Measurements from ENCODE around the gene FHL1.
A peak's percentile ranks its signal among the peaks of the same experiment; 100 is the strongest.
"Not testable (repeated sequence)": the region's sequence is repeated elsewhere in the genome, so short reads cannot be mapped to it uniquely, and the experiment has no call there.

Gene FHL1

DNA sequence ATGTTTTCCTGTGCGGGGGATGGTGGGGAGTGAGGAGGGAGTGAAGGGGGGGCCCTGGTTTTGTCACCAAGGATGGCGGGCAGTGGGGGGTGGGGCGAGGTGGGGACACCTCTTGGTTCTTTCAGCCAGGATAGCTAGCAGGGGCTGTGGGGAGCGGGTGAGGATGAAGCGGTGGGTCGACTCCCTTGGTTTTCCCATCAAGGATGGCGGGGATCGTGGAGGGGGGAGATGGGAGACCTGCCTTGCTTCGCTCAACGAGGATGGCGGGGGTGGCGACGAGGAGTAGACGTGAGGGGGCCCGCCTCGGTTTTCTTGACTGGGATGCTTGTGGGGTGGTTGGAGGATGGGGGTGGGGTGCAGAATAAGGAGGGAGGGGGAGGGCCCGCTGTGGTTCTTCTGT is 643 bp downstream of the FHL1 start:
- DNase-seq = peak in 1 of 2 donors; percentile 5

DNA sequence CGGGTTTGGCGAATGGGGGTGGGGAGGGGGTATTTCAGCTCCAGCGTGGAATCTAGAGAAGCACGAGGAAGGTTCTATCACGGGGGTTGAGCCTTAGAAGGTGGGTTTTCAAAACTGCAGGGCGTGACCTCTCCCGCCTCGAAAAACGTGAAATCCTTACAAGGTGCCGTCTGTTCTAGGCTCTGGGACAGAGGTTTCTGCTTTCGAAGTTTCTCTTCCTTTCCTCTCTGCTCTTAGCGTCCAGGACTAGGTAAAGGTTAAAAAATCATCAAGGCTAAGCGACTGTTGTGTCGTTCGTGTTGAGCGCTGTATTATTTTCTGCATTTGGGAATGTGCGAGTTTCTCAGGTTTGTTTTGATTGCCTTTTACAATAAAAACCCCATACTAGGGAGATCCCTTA is 1.1 kb downstream of the FHL1 start:
- no peak for DNase-seq

DNA sequence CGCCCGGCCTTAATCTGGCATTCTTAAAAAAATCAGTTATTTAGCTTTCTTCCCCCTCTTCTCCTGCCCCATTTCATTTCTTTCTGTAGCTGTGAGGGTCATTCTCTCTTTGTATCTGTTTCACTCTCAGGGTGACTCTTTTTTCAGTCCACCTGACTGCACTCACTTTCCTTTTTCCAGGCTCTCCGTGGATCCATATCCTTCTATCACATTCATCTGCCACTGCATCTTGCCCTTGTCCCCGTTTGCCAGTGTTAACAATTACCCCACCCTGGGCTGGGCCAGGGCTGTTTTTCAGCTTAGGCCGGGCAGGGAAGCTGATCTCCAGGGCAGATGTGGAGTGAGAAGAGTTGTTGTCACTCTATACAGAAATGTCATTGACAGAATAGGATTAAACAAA is 7.7 kb downstream of the FHL1 start:
- no peak for DNase-seq

DNA sequence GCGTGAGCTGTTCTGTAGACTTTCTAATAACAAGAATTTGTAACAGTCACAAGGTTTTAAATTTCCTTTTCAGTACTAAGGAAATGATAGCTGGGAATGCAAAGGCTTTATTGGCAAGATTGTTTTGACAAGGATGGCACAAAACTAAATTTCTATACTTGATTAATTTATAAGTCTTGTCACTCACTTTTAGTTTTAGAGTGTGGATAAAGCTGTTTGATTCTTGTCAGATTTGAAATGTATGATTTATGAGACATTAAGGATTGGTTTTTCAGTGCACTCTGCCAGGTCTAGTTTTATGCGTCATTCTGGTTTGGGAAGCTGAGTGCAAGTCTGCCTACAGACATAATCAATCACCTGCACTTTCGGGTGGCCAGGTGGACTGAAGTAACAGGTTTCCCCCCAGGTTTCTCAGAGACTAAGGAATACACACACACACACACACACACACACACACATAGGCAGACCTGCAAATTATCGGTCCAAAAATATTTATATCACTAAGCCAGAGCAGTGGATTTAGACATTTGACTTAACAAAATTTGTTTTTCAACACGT is 9.3 kb downstream of the FHL1 start:
- DNase-seq = no peak

DNA sequence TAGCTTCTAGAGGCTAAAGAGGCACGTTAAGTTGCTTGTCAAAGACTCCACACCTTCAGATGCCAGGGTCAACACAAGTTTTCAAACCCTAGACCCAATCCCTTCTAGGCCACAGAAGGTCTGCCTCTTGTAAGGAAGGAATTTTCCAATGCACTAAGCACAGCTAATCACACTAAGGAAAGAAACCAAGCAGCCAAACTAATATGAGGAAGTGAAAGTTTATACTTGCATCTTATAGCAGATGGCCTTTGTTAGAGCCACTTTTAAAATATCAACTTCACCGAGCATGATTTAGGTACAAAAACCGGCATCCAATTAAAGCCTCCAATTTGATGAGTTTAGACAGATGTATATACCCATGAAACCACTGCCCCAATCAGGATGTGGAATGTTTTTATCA is 9.9 kb downstream of the FHL1 start:
- DNase-seq = no peak

DNA sequence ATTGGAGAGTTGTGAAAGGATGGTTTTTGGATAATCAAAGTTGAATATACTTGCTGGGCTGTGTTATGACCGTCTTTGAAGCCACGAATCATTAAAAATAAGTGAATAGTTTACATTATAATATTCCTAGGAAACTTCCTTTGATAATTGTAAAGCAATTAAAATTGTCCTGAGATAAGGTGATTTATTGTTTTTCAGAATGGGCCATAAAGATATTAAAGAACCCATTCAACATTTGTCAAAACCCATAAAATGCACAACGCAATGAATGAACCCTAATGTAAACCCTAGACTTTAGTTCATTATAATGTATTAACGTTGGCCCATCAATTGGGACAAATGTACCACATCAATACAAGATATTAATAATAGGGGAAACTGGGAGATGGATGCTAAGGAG is 11.4 kb downstream of the FHL1 start:
- no peak for DNase-seq

DNA sequence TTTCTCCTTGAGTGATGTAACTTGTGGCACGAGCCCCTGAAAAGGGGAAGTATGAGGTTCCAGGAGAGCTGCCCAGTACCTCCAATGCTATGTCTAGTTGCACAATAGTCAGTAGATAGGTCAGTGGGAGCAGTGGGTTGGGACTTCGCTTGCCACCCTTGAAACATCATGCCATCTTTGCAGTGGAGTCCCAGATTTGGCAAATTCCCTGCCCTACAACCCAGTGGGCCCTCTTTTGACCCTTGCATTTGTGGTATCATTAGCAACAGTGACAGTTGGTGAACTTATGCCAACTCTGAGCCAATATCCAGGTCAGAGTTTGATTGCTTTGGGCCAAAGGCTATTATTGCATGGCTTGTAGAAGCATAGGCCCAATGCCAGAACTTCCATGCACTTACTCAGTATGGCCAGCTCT is 12.3 kb downstream of the FHL1 start:
- DNase-seq = no peak

DNA sequence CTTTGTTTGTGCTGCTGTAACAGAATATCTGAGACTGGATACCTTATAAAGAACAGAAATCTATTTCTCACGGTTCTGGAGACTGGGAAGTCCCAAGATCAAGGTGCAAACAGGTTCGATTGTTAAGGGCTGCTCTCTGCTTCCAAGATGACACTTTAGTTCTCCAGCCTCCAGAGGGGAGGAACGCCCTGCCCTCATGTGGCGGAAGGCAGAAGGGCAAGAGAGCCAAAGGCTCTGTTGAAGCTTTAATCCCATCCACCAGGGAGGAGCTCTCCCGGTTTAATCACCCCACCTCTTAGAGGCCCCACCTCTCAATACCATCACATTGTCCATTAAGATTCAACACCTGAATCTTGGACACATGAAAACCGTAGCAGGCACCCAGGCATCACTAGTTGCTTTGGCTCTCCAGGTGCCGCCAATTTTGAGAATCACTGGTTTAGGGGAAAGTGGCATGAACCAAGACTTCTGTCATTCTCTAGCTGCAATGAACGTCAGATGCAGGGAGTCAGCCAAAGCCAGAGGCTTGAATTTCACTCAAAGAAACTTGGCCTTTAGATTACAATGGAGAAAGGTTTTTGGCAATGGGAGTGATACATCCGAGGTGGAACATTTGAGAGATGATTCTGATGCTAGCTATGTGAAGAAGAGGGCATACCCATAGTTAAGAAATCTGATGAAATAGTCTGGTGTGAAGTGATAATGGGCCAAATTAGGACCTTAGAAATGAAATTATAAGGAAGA is 15.7 kb downstream of the FHL1 start:
- DNase-seq = peak; percentile 24 to 46

DNA sequence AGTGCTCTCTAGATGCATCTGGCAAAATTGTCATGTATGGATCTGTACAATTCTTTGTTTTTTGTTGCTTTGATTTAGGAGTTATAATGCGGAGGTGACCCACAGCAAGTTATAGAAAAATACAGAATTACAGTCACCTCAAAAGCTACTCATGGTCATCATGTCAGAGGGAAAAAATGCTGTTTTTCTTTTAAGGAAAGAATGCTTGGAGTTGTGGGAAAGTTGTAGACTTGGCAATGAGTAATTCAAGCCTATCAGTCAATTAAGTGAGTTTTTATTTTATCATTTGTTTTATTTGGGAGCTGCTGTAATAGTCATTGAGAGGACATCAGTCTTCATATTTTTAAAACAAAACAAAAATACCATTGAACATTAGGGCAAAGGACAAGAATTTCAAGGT is 16.4 kb downstream of the FHL1 start:
- no peak for DNase-seq

DNA sequence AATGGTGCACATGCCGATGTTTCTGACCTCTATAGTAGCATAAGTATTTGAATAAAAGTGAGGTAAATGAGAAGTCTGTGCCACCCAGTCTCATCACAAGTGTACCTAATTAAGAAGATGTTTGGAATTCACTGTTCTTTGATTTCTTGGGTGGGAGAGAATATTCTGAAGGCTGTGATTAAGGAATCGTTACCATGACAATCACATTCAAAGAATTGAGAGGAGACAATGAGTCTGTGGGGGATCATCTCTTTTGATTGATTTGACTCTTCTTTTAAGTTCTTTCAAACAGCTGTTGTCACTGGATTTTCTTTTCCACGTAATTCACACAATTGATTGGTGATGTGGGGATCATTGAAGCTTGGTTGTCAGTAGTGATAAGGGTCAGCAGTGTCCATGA is 18.1 kb downstream of the FHL1 start:
- DNase-seq = no peak

DNA sequence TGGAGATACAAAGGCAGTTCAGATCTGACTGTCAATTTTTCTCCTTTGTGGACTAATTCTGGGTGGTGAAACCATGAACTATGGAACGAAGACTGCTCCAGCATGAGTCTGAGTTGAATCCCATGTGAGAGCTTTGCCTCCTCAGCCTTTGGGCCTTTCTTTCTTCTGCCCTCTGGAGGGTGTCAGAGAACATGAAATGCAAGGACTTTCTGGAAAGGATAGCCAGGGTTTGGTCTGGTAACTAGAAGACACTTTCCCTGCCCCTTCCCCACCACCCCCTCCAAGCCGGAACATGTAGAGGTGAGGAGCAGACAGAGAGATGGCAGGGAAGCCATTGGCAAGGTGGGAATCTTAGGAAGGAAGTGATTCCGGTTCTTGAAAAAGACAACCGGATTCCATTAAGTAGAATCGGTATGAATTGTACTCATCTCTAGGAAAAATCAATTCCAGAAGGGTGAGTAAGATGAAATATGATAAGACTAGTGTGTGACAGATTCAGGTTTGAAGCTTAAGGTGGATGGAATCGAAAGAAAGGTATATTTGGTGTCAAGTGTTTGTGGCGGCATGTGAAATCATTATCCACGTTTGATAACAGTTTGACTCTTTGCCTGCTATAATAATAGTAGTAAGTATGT is 19.0 kb downstream of the FHL1 start:
- DNase-seq = no peak

DNA sequence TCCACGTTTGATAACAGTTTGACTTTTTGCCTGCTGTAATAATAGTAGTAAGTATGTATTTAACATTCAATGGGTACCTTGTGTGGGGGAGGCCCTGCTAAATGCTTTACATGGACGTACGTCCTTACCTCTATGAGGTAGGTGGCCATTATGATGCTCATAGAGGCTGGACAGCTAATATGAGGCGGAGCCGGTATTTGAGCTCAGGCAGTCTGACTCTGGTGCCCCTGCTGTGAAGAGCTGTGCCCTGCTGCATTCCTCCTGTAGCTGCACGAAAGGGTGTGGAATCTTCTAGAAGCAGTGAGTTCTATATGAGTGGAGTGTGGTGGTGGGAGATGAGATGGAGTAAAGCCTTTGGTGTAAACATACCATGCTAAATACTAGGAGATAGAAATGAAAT is 20.7 kb downstream of the FHL1 start:
- not testable (repeated sequence) for DNase-seq

DNA sequence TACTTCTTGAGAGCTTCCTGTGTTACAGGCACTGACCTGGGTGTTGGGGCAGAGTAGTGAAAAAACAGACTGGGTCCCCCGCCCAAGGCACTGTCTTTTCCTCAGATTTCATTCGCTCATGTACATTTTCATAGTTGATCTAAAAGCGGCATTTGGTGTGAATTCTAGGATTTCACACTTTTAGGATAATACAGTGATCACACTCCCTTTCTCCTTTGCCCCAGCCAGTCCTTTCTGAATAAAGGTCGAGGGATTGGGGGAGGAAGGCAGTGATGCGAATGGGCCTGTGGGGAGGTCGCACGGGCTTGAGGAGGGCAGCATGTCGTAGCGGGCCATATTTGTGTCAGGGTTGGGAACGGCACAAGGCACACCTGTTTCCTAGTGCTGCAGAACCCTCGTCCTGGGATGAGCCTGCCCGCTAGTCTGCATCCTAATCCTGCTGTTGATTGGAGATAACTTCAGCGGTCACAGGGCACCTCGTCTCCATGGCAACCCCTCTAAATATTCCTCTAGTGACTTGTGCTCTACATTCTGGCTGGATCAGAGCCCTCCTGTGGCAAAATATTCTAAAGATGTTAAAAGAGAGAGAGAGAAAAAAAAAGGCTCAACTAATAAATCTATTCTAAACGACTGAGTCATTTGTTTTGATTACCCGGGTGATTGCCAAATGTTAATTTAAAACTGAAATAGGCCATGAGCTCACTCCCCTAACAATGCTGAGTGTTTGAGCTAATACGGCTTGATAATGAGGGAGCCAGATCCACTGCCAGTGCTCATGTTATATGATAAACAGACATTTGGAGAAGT is 21.8 kb downstream of the FHL1 start:
- no peak for DNase-seq

DNA sequence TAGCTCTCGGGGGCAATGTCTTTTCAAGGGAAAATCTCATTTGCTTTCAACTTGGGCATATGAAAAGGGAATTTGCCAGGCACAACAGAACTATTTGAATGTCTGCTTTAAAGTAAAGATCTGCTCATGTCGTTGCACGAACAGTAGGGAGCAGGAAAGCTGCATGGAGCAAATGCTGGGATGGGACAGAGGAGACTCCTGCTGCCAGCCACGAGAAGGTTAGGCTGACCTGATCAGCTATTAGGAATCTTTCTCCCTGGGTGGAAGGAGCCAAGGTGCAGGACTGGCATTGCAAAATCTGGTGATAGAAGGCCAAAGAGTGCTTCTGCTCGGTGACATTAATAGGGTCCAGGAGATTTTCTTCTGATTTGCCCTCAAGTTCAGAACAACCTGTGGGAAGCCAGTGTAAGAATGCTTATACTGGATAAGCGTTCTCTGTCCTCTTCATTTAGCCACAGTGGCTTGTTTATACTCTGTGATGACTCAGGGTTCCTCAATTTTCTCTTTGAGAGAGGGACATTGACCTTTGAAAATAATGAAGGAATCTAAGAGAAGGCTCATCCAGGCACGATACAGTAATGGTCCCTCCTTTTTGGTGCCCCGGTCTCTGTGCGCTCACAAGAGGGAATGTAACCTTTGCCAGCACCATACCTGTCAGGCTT is 22.9 kb downstream of the FHL1 start:
- DNase-seq = no peak

DNA sequence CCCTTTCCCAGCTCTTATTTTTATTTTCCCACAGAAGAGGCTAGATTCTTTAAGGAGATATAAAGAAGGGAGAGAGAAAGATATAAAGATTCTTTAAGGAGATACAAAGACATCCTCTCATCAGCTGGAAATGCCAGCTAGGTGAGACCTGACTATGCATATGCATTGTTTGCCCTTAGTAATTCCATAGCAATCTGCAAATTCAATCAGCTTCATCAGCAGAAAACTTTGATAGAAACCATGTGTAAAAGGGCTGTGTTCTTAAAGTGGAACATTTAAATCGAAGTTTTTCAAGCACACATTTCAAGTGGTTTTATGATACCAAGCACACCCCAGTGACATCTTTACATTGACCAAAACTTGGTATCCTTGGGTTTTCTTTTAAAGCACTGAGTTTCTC is 24.1 kb downstream of the FHL1 start:
- no peak for DNase-seq

DNA sequence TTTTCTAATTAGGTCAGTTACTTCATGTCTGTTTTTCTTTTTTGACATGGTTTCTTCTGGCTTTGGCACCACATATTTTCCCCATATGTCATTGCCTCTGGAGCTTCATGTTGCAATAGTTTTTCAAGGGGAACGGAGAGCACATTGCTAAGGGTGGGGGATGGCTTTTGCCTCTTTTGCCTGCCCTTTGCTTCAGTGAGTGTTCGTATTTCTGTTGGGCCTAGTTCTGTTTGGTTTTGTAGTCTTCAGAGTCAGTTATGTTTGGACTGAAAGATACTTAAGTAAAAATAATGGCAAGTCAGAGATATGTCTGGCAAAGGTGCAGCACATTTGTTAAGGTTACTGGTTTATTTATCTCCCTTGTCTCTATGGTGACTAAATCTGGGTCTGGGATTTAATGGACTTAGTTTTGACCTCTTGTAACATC is 29.1 kb downstream of the FHL1 start:
- DNase-seq = no peak

DNA sequence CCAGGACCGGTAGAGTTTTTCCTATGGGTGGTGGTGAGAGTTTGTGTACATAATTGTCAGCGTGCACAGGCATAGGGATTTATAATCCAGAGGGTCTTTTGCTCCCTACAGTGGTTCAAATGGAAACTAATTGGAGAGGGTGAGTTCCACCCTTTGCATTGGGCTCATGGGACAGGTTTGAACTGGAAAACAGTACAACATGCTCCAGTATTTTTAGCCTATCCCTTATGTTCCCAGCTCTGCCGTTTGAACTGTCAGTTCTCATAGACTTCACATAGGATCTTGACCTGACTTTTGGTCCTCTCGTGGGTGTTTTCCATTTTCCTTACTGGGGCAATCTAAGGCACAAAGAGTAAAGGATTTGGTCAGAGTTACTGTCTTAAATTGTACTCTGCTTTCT is 31.8 kb downstream of the FHL1 start:
- DNase-seq = no peak

DNA sequence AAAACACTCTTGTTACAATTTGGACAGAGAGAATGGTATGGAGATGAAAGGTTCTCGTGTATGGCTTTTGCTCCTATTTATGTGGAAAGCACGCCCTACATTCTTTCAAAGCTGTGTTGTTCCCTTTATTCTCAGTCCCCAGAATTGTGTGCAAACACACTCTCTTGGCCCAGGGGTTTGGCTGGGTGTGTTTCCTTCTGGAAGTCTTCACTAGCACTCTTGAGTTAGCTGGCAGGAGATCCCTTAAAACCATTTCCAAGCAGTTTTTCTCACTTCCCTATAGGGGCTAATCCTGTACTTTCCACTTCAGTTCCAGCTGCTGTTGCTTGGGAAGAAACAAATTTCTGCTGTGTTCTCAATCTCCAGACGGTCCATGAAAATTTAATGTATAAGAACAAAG is 35.1 kb downstream of the FHL1 start:
- DNase-seq = no peak

DNA sequence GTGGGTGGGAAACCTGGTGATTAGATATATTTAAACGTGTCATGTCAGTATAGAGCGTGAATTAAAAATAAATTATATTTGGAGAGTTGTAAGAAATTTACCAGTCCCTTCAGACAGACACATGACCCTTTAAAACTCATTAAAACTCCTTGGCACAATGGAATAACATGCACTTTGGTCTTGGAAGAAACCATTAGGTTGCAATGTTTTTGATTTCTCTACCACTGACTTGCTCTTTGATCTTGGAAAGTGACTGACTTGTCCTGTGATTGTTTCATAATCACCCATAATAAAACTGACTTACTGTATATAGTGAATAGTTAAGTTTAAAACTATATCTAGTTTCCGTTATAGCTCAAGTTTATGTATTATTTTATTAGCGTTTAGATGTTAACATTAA is 35.8 kb downstream of the FHL1 start:
- no peak for DNase-seq

DNA sequence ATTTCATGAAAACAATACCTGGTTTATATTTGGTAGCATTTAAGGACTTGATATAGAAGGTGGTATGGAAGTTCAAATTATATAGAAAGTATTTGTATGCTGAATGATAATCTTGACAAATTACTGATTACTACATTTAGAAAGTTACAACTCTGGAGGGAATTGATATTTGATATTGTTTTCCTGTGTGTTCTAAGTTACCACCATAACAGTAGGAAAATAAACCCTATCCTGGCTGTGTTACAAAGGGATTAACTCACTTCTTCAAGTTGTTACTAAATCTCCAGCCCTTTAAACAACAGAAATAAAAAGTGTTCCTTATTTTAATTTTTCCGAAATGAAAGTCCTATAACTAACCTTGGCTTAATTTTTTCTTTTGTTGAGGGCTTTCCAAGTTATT is 36.6 kb downstream of the FHL1 start:
- DNase-seq = no peak

DNA sequence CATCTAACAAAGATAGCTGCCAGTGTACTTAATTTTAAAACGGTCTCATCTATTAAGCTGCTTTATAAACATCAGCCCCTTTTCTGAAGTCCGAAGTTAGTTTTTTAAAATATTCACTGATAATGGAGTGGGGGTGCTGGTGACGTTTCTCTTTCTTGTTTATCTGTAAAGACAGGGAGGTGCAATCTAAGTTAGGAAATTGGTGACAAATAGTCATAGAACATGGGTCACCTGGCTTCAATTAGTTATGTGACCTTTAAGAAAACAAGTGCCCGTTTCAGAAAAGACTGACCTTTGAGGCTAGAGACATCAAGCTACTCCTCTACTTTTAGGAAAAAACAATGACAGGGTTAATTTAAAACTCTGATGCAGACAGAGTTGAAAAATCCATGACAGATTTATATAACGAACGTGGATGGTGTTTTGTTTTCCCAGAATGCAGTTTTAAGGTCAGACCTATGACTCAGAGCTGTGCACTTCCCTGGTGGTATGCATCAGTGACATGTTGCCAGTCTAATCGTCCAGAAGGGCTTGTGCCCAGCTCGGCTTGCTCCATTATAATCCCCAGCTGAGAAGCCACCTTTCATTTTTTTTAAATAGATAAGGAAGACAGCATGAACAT is 38.2 kb downstream of the FHL1 start:
- no peak for DNase-seq

DNA sequence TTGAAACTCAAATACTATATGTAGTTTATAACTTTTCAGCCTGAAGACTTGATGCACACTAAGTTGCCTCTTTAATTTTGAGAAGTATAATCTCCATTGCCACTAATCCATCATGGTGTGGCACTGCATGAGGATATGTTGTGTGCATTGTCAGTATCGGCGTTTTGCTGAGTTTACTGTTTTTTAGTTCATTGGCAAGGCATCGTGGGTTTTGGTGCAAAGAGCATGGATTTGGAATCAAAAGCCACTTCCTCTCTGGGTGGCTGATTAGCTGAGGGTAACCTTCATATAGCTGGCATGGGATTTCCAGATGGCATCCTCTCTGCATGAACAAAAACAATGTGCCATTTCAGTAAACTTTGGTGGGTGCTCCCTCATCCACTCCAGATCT is 38.7 kb downstream of the FHL1 start:
- no peak for DNase-seq

DNA sequence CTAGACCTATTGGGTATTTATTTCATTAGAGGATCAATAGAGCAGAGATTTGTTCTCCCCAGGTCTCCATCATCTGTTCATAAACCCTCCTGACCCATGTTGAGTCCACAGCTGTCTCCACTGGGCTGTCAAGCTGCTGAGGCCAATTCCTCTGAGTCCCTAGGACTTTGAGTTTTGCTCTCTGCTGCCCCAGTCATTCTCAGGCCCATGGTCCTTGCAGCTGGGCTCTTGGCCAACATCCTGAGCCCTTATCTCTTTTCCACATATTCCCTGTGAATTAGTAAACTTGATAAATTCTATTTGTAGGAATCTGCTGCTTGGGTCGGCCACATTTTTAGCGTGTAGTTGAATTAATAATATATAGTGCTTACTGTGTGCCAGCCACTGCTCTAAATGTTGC is 41.9 kb downstream of the FHL1 start:
- no peak for DNase-seq

Data from activated CD4-positive, alpha-beta T cell treated with anti-CD3 and anti-CD28 coated beads for 4 hours (primary cell).